ACC112 (cell line): ENCODE results near the gene FLRT2.
A peak's percentile ranks its signal among the peaks of the same experiment; 100 is the strongest.

Experiments
- H2AFZ ChIP-seq: fragments of 200-600 bp; sonication (generic); one replicate; pipeline ENCODE4 v1.6.0; 2017; ENCODE audit warnings: antibody characterized with exemption, low read length; ENCODE audit not compliant: unreplicated experiment
- H3K27ac ChIP-seq: fragments of 200-600 bp; sonication (generic); 2 replicates; pipeline ENCODE4 v1.5.1; 2014; ENCODE audit warnings: low read depth, mild to moderate bottlenecking, antibody characterized with exemption, low read length, moderate library complexity
- H3K27me3 ChIP-seq: fragments of 200-600 bp; sonication (generic); 2 replicates; pipeline ENCODE4 v1.6.1; 2014; ENCODE audit warnings: mild to moderate bottlenecking, antibody characterized with exemption, low read length, moderate library complexity, mixed read lengths; ENCODE audit not compliant: insufficient read depth
- H3K36me3 ChIP-seq: fragments of 200-600 bp; sonication (generic); 2 replicates; pipeline ENCODE4 v1.6.1; 2016; ENCODE audit warnings: mild to moderate bottlenecking, antibody characterized with exemption, low read length, moderate library complexity, mixed read lengths; ENCODE audit not compliant: insufficient read depth
- H3K4me1 ChIP-seq: fragments of 200-600 bp; sonication (generic); one replicate; pipeline ENCODE4 v1.6.1; 2016; ENCODE audit warnings: low read length, mixed read lengths; ENCODE audit not compliant: insufficient read depth, unreplicated experiment, control insufficient read depth
- H3K4me3 ChIP-seq: fragments of 200-600 bp; sonication (generic); 2 replicates; pipeline ENCODE4 v1.5.1; 2014; ENCODE audit warnings: mild to moderate bottlenecking, low read depth, low read length
- H3K79me2 ChIP-seq: fragments of 200-600 bp; sonication (generic); one replicate; pipeline ENCODE4 v1.6.0; 2016; ENCODE audit warnings: low read length; ENCODE audit not compliant: control insufficient read depth, unreplicated experiment, insufficient read depth

The FLRT2 gene

GRCh38 chr14:85536833-85537190, 6.9 kb downstream of the FLRT2 start:
- peak overlapping the region; percentile 19; the same call in 1 of the 2 replicates for H3K4me3 ChIP-seq
- H3K36me3 ChIP-seq = no peaks in the 10 kb centered on the region
- H3K27me3 ChIP-seq = no peaks in the 10 kb centered on the region

GRCh38 chr14:85537526-85537925, 7.6 kb downstream of the FLRT2 start:
- no peak overlapping the region for H3K27ac ChIP-seq
- no peak overlapping the region for H2AFZ ChIP-seq
- H3K27me3 ChIP-seq = no peaks in the 10 kb centered on the region
- H3K4me1 ChIP-seq = peaks cover 19% of the 10 kb centered on the region
- H3K79me2 ChIP-seq = peaks cover 65% of the 10 kb centered on the region
- H3K4me3 ChIP-seq = no peak overlapping the region
- no peaks in the 10 kb centered on the region for H3K36me3 ChIP-seq

More at GRCh38 chr14:85536833-85537190, 6.9 kb downstream of the FLRT2 start:
- Histone ChIP-seq H3K4me1 (peaks cover 19% of the 10 kb centered on the region), H2AFZ (peak overlapping the region; percentile 6), H3K27ac (peak overlapping the region; percentile 41; the same call in 1 of the 2 replicates), H3K79me2 (peaks cover 62% of the 10 kb centered on the region)

- H3K4me3 ChIP-seq = no peak overlapping the region
- no peak overlapping the region for H2AFZ ChIP-seq
- no peaks in the 10 kb centered on the region for H3K36me3 ChIP-seq
- no peak overlapping the region for H3K27ac ChIP-seq
- H3K79me2 ChIP-seq = peaks cover 66% of the 10 kb centered on the region
- H3K4me1 ChIP-seq = peaks cover 19% of the 10 kb centered on the region
- no peaks in the 10 kb centered on the region for H3K27me3 ChIP-seq
These were observed 8.7 kb downstream of the FLRT2 start for GRCh38 chr14:85538636-85539035.

- Histone ChIP-seq H3K27me3 (no peaks in the 10 kb centered on the region), H3K27ac (no peak overlapping the region), H3K4me1 (peaks cover 19% of the 10 kb centered on the region), H3K79me2 (peaks cover 61% of the 10 kb centered on the region), H2AFZ (no peak overlapping the region), H3K4me3 (no peak overlapping the region), H3K36me3 (peaks cover 5% of the 10 kb centered on the region; the same call in 1 of the 2 replicates)
These were observed 9.6 kb downstream of the FLRT2 start for GRCh38 chr14:85539510-85539909.

- H3K79me2 ChIP-seq = peaks cover 52% of the 10 kb centered on the region
- peaks cover 14% of the 10 kb centered on the region; the same call in 1 of the 2 replicates for H3K36me3 ChIP-seq
- H3K4me3 ChIP-seq = no peak overlapping the region
- no peak overlapping the region for H2AFZ ChIP-seq
- H3K27me3 ChIP-seq = no peaks in the 10 kb centered on the region
- peaks cover 13% of the 10 kb centered on the region for H3K4me1 ChIP-seq
- H3K27ac ChIP-seq = no peak overlapping the region
These were observed 12.7 kb downstream of the FLRT2 start for GRCh38 chr14:85542623-85543022.

- Histone ChIP-seq H3K4me1 (peaks cover 7% of the 10 kb centered on the region), H3K27me3 (no peaks in the 10 kb centered on the region), H2AFZ (no peak overlapping the region), H3K4me3 (no peak overlapping the region), H3K27ac (no peak overlapping the region), H3K36me3 (peaks cover 24% of the 10 kb centered on the region; the same call in 1 of the 2 replicates), H3K79me2 (peaks cover 28% of the 10 kb centered on the region)
These were observed 15.8 kb downstream of the FLRT2 start for GRCh38 chr14:85545738-85546137.

- no peak overlapping the region for H3K27ac ChIP-seq
- H3K27me3 ChIP-seq = no peaks in the 10 kb centered on the region
- peaks cover 24% of the 10 kb centered on the region; the same call in 1 of the 2 replicates for H3K36me3 ChIP-seq
- H2AFZ ChIP-seq = no peak overlapping the region
- peaks cover 7% of the 10 kb centered on the region for H3K4me1 ChIP-seq
- no peak overlapping the region for H3K4me3 ChIP-seq
- H3K79me2 ChIP-seq = peaks cover 24% of the 10 kb centered on the region
These were observed 16.4 kb downstream of the FLRT2 start for GRCh38 chr14:85546390-85546789.

GRCh38 chr14:85549697-85550096, 19.8 kb downstream of the FLRT2 start:
- Histone ChIP-seq H3K27ac (no peak overlapping the region), H3K79me2 (peaks cover 13% of the 10 kb centered on the region), H3K4me1 (peaks cover 18% of the 10 kb centered on the region), H3K27me3 (no peaks in the 10 kb centered on the region), H3K36me3 (peaks cover 16% of the 10 kb centered on the region; the same call in 1 of the 2 replicates), H2AFZ (no peak overlapping the region), H3K4me3 (no peak overlapping the region)

- Histone ChIP-seq H2AFZ (no peak overlapping the region), H3K27ac (no peak overlapping the region), H3K4me3 (no peak overlapping the region), H3K4me1 (peaks cover 10% of the 10 kb centered on the region), H3K36me3 (peaks cover 3% of the 10 kb centered on the region; the same call in 1 of the 2 replicates), H3K79me2 (peaks cover under 1% of the 10 kb centered on the region), H3K27me3 (no peaks in the 10 kb centered on the region)
These were observed 24.2 kb downstream of the FLRT2 start for GRCh38 chr14:85554106-85554505.

- no peaks in the 10 kb centered on the region for H3K27me3 ChIP-seq
- H3K36me3 ChIP-seq = no peaks in the 10 kb centered on the region
These were observed 26.3 kb downstream of the FLRT2 start for GRCh38 chr14:85556267-85556666.

GRCh38 chr14:85558505-85558904, 28.6 kb downstream of the FLRT2 start:
- no peaks in the 10 kb centered on the region for H3K36me3 ChIP-seq
- H3K79me2 ChIP-seq = no peaks in the 10 kb centered on the region
- no peak overlapping the region for H3K4me3 ChIP-seq
- H3K4me1 ChIP-seq = peaks cover 10% of the 10 kb centered on the region
- H3K27me3 ChIP-seq = no peaks in the 10 kb centered on the region
- no peak overlapping the region for H3K27ac ChIP-seq
- no peak overlapping the region for H2AFZ ChIP-seq

More at GRCh38 chr14:85556267-85556666, 26.3 kb downstream of the FLRT2 start:
- no peaks in the 10 kb centered on the region for H3K79me2 ChIP-seq
- H3K4me3 ChIP-seq = no peak overlapping the region
- no peak overlapping the region for H2AFZ ChIP-seq
- peaks cover 10% of the 10 kb centered on the region for H3K4me1 ChIP-seq
- H3K27ac ChIP-seq = no peak overlapping the region
